Measurements from ENCODE around the gene CFTR.
"Not testable (repeated sequence)": the region's sequence is repeated elsewhere in the genome, so short reads cannot be mapped to it uniquely, and the experiment has no call there.

CFTR gene

DNA sequence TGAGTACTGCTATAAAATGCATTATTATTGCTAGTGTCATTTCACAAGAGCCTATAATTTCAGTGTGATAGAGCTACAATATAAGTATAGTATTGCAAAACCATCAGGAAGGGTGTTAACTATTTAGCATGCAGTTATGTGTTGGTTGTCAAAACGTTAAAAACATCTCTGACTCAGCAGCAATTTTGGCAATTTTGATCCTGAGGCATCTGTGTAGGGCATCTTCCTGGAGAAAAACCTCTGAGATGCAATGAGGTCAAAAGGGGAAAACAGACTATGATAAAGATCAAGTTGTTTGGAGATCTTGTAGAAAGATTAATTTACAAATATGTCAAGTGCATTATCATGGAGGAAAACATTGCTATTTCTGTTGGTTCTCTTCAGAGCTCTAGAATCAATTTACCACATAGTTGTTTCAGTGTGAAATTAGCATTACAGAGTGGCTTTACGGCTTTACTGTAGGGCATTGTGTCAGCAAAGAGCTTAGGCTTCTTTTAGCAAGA, 5.3 kb downstream of the CFTR start:
- Mint-ChIP-seq H3K4me3 (no peak overlapping the region), H3K4me1 (no peaks in the 10 kb centered on the region), H3K9me3 (no peaks in the 10 kb centered on the region)

DNA sequence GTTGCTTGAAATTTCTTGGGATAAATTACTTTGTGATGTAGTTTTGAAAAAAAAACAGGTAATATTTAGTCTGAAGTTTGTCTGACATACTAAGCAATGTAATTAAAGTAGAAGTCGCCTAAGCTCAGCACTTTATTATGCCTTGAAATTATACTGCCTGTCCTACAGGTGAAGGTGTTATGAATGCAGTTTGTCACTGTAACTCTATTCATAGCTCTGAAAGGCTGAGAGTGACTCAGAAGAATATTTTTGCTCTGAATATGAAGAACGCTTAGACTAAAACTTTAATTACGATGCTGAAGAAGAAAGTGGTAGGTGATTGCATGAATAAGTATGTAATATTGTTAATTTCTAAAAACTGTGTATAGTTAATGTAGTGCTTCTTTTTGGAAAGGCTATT, 9.2 kb downstream of the CFTR start:
- H3K4me3 Mint-ChIP-seq = no peak overlapping the region
- H3K27ac Mint-ChIP-seq = no peak overlapping the region
- no peaks in the 10 kb centered on the region for H3K27me3 Mint-ChIP-seq
- H3K4me1 Mint-ChIP-seq = no peaks in the 10 kb centered on the region
- H3K36me3 Mint-ChIP-seq = no peaks in the 10 kb centered on the region
- no peaks in the 10 kb centered on the region for H3K9me3 Mint-ChIP-seq

More for the DNA sequence above, 5.3 kb downstream of the CFTR start:
- Mint-ChIP-seq H3K27me3 (peaks cover 4% of the 10 kb centered on the region), H3K36me3 (no peaks in the 10 kb centered on the region), H3K27ac (no peak overlapping the region)

DNA sequence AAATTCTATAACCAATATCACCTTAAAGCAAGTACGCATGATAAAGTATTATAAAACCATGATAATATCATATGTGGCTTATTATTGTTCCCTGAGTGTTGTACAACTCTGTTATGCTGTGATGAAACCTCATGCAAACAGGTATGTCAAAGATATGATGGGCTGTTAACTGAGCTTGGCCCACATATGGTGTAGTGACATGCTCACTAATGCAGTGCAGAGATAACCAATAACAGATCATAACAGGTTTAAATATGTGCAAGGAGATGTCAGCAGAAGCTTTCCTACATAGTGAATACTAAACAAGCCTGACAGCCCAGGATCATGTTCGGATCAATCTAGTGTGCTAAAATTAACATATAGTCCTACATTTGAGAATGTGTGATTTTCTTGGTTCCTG, 9.6 kb downstream of the CFTR start:
- no peak overlapping the region for H3K27ac Mint-ChIP-seq

DNA sequence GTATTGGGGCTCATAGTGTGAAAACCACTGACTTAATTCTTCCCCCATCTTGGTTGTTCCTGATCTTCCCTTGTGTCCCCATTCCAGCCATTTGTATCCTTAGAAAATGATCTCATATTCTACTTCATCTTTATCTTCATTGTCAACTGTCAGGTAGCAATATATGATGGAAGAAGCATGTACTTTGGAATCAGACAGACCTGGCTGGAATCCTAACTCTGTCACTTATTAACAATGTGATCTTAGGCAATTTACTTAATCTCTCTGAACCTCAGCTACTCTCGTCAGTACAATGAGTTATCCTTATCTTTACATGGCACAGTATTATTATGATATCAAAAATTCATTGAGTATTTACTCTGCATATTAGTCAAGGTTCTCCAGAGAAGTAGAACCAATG, 10.1 kb downstream of the CFTR start:
- Mint-ChIP-seq H3K4me1 (no peaks in the 10 kb centered on the region), H3K9me3 (no peaks in the 10 kb centered on the region), H3K27ac (no peak overlapping the region), H3K4me3 (no peak overlapping the region), H3K27me3 (no peaks in the 10 kb centered on the region), H3K36me3 (no peaks in the 10 kb centered on the region)

More for the DNA sequence above, 9.6 kb downstream of the CFTR start:
- H3K4me1 Mint-ChIP-seq = no peaks in the 10 kb centered on the region
- no peaks in the 10 kb centered on the region for H3K9me3 Mint-ChIP-seq
- no peaks in the 10 kb centered on the region for H3K36me3 Mint-ChIP-seq
- no peaks in the 10 kb centered on the region for H3K27me3 Mint-ChIP-seq
- no peak overlapping the region for H3K4me3 Mint-ChIP-seq

DNA sequence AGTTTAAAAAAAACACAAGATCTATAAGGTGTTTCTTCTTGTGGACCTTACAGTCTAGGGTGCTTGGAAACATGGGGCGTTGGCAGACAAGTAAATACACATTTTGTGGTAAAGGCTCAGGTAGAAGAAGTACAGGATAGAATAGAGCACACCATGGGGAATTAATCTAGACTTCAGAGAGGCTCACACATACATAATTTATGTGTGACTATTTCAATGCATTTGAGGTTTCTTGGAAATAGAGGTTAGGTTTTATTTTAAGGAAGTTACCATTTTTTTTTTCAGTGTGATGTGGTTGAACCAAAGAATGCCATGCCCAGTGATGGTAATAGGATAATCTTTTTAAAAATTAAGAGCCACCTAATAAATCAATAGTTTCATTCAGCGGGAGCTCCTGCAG, 12.8 kb downstream of the CFTR start:
- H3K4me3 Mint-ChIP-seq = no peak overlapping the region
- H3K27ac Mint-ChIP-seq = no peak overlapping the region
- no peaks in the 10 kb centered on the region for H3K9me3 Mint-ChIP-seq
- no peaks in the 10 kb centered on the region for H3K27me3 Mint-ChIP-seq
- H3K4me1 Mint-ChIP-seq = no peaks in the 10 kb centered on the region
- H3K36me3 Mint-ChIP-seq = no peaks in the 10 kb centered on the region

DNA sequence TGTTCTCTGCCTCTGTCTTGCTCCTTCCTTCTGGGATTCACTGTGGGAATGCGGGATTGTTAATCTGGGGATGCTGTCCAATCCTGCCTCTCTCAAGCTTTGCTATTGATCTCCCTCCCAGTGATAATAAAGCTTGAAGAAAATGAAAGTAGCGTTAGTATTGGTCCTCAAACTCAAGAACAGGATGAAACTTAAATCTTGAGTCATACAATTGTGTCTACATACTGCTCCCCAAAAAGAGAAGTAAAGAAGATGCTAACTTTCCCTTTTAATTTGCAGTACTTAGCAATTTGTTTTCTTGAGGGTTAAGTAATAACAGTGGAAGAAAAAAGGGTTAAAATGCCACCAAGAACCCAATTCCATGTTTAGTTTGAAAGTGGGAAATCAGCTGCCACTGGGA, 13.6 kb downstream of the CFTR start:
- Mint-ChIP-seq H3K36me3 (no peaks in the 10 kb centered on the region), H3K9me3 (no peaks in the 10 kb centered on the region), H3K27ac (no peak overlapping the region), H3K4me3 (no peak overlapping the region), H3K4me1 (no peaks in the 10 kb centered on the region), H3K27me3 (no peaks in the 10 kb centered on the region)

DNA sequence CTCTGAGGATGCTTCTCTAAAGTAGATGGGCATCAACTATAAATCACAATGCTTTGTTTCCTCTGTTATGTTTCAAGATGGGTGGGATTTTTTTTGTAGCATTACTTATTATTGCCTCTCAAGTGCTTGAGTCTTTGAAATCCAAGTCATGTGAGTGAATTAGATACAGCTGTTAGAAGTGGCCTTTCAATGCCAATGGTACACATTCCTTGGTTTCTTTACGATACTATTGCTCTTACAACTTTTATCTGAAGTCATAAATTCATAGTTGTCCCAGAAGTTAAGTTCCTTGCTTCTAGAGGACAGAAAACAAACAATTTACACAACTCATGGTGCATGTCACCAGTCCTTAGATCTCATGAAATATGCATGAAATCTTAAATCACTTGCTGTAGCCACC, 15.5 kb downstream of the CFTR start:
- H3K4me3 Mint-ChIP-seq = no peak overlapping the region
- no peaks in the 10 kb centered on the region for H3K4me1 Mint-ChIP-seq
- no peaks in the 10 kb centered on the region for H3K27me3 Mint-ChIP-seq
- H3K9me3 Mint-ChIP-seq = no peaks in the 10 kb centered on the region
- H3K36me3 Mint-ChIP-seq = no peaks in the 10 kb centered on the region
- H3K27ac Mint-ChIP-seq = no peak overlapping the region

DNA sequence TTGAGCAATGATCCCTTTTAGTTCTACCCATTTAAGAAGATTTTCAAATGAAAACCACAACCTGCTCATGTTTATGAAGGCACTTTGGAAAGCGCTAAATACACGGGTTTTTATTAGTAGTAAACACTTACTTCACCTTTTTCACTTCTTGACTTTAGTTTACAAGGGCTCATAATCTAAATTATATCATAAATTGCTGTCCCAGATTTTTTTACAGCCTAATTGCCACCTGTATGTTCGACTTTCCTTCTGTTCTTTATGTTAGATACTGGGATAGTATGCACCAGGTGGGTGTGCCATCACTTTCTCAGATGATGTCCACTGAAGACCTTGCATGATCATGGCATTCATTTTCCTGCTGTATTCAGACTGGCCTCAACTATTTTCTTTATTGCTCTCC, 22.5 kb downstream of the CFTR start:
- H3K36me3 Mint-ChIP-seq = no peaks in the 10 kb centered on the region
- no peaks in the 10 kb centered on the region for H3K9me3 Mint-ChIP-seq
- no peaks in the 10 kb centered on the region for H3K27me3 Mint-ChIP-seq
- no peak overlapping the region for H3K4me3 Mint-ChIP-seq
- no peaks in the 10 kb centered on the region for H3K4me1 Mint-ChIP-seq
- H3K27ac Mint-ChIP-seq = no peak overlapping the region

DNA sequence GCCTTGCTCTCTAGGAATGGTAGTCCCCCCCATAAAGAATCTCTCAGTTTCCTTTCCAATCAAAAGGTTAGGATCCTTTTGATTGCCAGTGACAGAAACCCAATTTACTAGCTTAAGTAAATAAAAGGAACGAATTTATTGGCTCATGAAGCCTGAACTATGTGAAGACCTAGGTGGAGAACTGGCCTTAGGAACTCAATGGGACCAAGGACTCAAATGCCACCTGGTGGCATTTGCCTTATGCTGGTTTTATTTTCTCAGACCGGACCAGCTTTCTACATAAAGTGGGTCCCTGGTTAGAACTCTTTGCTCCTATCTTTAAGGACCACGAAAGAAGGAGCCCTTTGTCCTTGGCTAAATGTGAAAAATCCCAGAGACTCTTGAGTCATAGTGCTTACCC, 25.4 kb downstream of the CFTR start:
- Mint-ChIP-seq H3K27me3 (no peaks in the 10 kb centered on the region), H3K27ac (no peak overlapping the region), H3K9me3 (no peaks in the 10 kb centered on the region), H3K36me3 (no peaks in the 10 kb centered on the region), H3K4me3 (no peak overlapping the region), H3K4me1 (no peaks in the 10 kb centered on the region)

DNA sequence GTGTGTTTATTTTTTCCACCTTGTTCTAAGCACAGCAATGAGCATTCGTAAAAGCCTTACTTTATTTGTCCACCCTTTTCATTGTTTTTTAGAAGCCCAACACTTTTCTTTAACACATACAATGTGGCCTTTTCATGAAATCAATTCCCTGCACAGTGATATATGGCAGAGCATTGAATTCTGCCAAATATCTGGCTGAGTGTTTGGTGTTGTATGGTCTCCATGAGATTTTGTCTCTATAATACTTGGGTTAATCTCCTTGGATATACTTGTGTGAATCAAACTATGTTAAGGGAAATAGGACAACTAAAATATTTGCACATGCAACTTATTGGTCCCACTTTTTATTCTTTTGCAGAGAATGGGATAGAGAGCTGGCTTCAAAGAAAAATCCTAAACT, 28.9 kb downstream of the CFTR start:
- Mint-ChIP-seq H3K27ac (no peak overlapping the region), H3K4me1 (no peaks in the 10 kb centered on the region), H3K4me3 (no peak overlapping the region), H3K9me3 (peaks cover 4% of the 10 kb centered on the region), H3K27me3 (no peaks in the 10 kb centered on the region), H3K36me3 (no peaks in the 10 kb centered on the region)

DNA sequence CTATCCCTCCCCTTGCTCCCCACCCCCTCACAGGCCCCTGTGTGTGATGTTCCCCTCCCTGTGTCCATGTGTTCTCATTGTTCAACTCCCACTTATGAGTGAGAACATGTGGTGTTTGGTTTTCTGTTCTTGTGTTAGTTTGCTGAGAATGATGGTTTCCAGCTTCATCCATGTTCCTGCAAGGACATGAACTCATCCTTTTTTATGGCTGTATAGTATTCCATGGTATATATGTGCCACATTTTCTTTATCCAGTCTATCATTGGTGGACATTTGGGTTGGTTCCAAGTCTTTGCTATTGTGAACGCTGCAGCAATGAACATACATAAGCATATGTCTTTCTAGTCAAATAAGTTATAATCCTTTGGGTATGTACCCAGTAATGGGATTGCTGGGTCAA, 37.4 kb downstream of the CFTR start:
- not testable (repeated sequence) for H3K27me3 Mint-ChIP-seq, H3K27ac Mint-ChIP-seq, H3K4me1 Mint-ChIP-seq, H3K4me3 Mint-ChIP-seq, H3K36me3 Mint-ChIP-seq
- H3K9me3 Mint-ChIP-seq = peaks cover 12% of the 10 kb centered on the region

DNA sequence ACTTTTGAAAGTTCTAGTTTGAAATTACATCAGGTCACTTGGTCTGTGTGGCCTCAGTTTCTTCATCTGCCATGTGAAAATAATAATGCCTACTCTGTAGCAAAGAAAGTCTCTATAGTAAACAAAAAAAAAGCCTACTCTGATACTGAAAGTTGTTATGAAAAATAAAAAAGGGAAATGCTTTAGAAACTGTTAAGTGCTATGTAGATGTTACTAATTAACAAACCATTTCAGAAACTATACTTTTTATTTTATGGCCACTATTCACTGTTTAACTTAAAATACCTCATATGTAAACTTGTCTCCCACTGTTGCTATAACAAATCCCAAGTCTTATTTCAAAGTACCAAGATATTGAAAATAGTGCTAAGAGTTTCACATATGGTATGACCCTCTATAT, 50.6 kb downstream of the CFTR start:
- H3K27ac Mint-ChIP-seq = no peak overlapping the region
- H3K4me3 Mint-ChIP-seq = no peak overlapping the region
- H3K9me3 Mint-ChIP-seq = peaks cover 9% of the 10 kb centered on the region

DNA sequence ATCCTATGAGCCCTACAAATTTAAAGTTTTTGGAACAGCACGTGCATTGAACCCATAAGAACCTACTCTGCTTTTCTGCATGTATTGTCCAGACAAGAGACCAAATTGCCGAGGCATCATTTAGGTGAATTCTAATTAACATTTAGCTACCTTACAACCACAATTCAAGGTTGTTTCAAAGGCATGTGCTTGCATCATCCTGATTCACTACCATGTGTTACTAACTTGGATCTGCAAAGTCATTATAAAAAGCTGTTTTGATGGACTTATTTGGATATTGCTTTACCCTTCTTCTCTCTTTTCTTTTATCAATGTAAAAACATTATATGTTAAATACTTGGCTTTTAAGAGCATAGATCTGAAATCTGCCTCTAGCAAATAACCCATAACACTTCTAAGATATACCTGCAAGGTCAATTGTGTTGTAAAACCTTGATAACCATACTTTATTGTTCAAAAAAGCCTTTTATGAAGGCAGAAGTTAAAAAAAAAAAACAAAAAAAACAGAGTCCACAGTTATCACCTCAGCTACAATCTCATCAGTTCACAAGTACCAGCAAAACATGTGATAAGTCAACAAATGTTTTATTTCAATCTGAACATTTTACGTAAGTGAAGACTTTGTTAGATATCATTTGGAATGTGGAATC, 51.9 kb downstream of the CFTR start:
- Mint-ChIP-seq H3K4me3 (no peak overlapping the region), H3K36me3 (no peaks in the 10 kb centered on the region), H3K9me3 (peaks cover 9% of the 10 kb centered on the region), H3K27me3 (no peaks in the 10 kb centered on the region), H3K27ac (no peak overlapping the region), H3K4me1 (no peaks in the 10 kb centered on the region)

More for the DNA sequence above, 50.6 kb downstream of the CFTR start:
- Mint-ChIP-seq H3K36me3 (no peaks in the 10 kb centered on the region), H3K4me1 (no peaks in the 10 kb centered on the region), H3K27me3 (no peaks in the 10 kb centered on the region)

DNA sequence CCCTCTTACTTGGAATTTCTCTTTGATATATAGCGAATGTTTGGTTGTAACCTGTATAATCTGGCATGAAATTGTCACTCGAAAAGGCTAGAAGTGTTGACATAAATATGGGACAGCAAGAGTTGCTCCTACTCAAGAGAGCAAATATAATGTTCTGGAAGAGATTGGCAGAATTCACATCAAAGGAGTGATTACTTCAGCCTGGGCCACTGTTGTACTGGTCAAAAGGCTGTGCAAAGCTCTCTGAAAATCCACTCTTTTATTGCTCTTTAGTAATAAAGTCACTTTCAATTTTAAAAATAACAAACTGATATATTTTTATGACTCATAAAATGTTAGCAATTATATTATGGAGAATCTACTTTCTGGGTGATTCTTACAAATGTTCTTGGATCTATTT, 58.2 kb downstream of the CFTR start:
- no peaks in the 10 kb centered on the region for H3K36me3 Mint-ChIP-seq
- H3K4me3 Mint-ChIP-seq = no peak overlapping the region
- no peaks in the 10 kb centered on the region for H3K4me1 Mint-ChIP-seq
- no peaks in the 10 kb centered on the region for H3K9me3 Mint-ChIP-seq
- H3K27me3 Mint-ChIP-seq = no peaks in the 10 kb centered on the region
- H3K27ac Mint-ChIP-seq = no peak overlapping the region

DNA sequence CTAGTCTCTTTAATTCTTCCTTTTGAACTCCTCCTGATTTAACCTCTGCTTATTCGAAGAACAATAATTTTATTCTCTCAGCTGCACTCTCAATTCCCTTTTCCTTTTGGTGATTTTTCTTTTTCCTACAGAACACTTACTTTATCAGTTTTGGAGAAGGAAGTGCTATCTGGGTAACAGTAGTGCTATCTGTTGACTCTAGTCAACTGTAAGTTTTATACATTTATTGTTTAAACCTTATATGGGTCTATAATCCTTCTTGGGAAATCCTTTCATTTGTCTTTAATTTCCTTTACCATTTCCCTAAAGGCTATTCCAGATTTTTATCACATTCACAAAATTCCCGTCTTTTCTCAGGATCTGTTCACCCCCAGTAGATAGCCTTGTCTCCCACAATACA, 64.2 kb downstream of the CFTR start:
- H3K27ac Mint-ChIP-seq = no peak overlapping the region

DNA sequence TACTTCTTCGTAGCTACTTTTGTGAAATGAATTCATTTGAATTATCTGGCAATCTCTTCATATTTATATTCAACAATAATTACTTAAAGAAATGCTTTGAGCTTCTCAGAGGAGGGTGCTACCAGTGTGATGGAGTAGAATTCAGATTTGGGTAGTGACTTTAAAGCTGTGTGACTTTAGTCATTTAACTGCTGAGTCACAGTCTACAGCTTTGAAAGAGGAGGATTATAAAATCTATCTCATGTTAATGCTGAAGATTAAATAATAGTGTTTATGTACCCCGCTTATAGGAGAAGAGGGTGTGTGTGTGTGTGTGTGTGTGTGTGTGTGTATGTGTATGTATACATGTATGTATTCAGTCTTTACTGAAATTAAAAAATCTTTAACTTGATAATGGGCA, 68.2 kb downstream of the CFTR start:
- no peaks in the 10 kb centered on the region for H3K36me3 Mint-ChIP-seq
- H3K4me3 Mint-ChIP-seq = no peak overlapping the region
- H3K4me1 Mint-ChIP-seq = no peaks in the 10 kb centered on the region
- no peak overlapping the region for H3K27ac Mint-ChIP-seq
- H3K27me3 Mint-ChIP-seq = no peaks in the 10 kb centered on the region
- H3K9me3 Mint-ChIP-seq = no peaks in the 10 kb centered on the region

More for the DNA sequence above, 64.2 kb downstream of the CFTR start:
- no peaks in the 10 kb centered on the region for H3K27me3 Mint-ChIP-seq
- no peaks in the 10 kb centered on the region for H3K36me3 Mint-ChIP-seq
- no peaks in the 10 kb centered on the region for H3K9me3 Mint-ChIP-seq
- H3K4me3 Mint-ChIP-seq = no peak overlapping the region
- H3K4me1 Mint-ChIP-seq = no peaks in the 10 kb centered on the region

DNA sequence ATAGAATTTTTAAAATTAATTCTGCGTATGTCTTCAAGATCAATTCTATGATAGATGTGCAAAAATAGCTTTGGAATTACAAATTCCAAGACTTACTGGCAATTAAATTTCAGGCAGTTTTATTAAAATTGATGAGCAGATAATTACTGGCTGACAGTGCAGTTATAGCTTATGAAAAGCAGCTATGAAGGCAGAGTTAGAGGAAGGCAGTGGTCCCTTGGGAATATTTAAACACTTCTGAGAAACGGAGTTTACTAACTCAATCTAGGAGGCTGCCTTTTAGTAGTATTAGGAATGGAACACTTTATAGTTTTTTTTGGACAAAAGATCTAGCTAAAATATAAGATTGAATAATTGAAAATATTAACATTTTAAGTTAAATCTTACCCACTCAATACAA, 70.8 kb downstream of the CFTR start:
- no peaks in the 10 kb centered on the region for H3K27me3 Mint-ChIP-seq
- no peaks in the 10 kb centered on the region for H3K4me1 Mint-ChIP-seq
- H3K4me3 Mint-ChIP-seq = no peak overlapping the region
- H3K27ac Mint-ChIP-seq = no peak overlapping the region
- H3K36me3 Mint-ChIP-seq = no peaks in the 10 kb centered on the region
- no peaks in the 10 kb centered on the region for H3K9me3 Mint-ChIP-seq
